ENCODE data around the gene MEX3D. TPM values are rescaled to one million over a fixed set of nuclear protein-coding genes. Genes with fewer than 3 reads are reported as not detected.

MEX3D gene
- total RNA-seq, 4 donors from 2014 or later, result 21.4 to 26.6 (median 23.0) TPM

DNA sequence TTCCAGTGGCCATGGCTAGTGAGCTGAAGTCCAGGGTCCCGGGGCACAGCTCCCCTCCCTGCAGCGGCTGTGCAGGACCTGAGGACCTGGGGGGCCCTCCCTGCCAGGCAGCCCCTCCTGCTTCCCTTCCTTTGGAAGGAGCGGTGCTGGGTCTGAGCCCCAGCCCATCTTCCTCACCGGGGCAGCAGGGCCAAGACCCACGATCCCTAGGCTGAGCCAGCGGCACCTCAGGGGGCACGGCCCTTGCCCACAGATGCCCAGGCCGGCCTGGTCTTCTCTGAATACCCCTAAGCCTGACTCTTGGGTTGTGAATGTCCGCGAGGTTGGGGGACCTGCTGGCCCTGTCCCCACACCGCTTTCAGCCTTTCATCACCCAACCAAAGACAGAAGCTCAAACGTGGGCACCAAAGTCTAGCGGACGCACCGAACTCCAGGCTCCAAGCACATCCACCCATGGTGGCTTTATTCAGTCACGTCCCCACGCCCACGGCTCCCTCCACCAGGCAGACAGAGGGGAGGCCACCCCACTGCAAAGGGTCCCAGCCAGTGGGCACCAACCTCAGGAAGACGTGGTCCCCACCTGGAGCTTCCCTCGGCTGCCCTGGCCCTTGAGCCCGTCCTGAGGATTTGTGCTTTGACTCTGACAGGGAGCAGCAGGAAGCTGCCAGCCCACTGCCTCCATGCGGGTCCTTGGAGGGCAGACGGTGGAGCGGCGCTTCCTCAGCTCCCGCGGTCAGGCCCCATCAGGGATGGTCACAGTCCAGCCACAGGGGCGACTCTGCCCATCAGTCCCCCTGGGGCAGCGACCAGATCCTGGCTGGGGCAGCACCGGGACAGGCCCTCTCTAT, 8.3 kb upstream of the MEX3D start:
- no peaks in the 10 kb centered on the region for H3K27me3 ChIP-seq
- intact Hi-C loops (cut with DNase I), result no loop called here
- H3K4me3 ChIP-seq, result no peak overlapping the region
- no peak overlapping the region for H3K27ac ChIP-seq
- H3K9me3 ChIP-seq, result no peaks in the 10 kb centered on the region
- TF ChIP-seq, protein P1, sequence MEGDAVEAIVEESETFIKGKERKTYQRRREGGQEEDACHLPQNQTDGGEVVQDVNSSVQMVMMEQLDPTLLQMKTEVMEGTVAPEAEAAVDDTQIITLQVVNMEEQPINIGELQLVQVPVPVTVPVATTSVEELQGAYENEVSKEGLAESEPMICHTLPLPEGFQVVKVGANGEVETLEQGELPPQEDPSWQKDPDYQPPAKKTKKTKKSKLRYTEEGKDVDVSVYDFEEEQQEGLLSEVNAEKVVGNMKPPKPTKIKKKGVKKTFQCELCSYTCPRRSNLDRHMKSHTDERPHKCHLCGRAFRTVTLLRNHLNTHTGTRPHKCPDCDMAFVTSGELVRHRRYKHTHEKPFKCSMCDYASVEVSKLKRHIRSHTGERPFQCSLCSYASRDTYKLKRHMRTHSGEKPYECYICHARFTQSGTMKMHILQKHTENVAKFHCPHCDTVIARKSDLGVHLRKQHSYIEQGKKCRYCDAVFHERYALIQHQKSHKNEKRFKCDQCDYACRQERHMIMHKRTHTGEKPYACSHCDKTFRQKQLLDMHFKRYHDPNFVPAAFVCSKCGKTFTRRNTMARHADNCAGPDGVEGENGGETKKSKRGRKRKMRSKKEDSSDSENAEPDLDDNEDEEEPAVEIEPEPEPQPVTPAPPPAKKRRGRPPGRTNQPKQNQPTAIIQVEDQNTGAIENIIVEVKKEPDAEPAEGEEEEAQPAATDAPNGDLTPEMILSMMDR (IDR thresholded peaks at IDR 0.05), result no peak
- no peak for TF ChIP-seq POLR2A (IDR thresholded peaks at IDR 0.05)
- peaks cover 21 to 53% (median 23%) of the 10 kb centered on the region in 3 donors for H3K36me3 ChIP-seq
- DNase-seq, result no peak
- H3K4me1 ChIP-seq, result no peaks in the 10 kb centered on the region
- WGBS, 2 donors, result 67 to 83% methylated on average over 1 to 5 of the region's 30 CpGs

DNA sequence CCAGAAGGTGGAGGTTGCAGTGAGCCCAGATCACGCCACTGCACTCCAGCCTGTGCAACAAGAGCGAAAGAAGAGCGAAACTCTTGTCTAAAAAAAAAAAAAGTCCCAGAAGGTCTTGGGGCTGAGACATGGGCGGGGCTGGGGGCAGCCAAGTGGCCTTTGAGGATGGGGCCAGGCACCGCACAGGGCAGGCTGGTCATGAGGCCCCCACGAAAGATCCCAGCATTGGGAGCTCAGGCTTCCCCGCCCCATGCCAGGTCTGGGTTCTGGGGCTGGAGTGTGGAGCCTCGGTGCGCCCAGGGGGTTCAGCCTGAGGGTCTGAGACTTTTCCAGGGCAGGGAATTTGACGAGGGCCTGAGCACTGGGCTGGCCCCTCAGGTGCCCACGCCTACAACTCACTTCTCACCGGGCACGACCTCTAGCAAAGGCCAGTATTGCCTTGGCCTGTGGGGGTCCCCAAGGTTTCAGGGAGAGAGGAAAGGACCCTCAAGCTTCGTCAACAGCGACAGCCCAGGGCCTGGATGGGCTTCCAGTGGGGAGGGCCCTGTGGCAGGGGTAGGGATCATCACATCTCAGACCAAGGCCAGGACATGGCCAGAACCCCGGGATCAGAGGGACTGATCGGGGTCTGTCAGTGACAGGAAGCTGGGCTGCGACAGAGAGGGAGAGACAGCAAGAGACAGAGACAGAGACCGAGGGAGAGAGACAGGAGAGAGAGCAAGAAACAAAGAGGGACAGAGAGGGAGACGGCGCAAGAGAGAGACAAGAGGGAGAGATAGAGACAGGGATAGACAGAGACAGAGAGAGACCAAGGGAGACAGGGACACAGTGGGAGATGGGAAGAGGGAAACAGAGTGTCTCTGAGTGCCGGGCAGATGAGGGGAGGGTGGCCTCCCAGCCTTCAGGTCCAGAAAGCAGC, 7.5 kb upstream of the MEX3D start:
- H3K4me1 ChIP-seq, result no peaks in the 10 kb centered on the region
- 80 to 88% methylated on average over 14 to 15 of the region's 22 CpGs for WGBS, 2 donors
- no peaks in the 10 kb centered on the region for H3K27me3 ChIP-seq
- no peaks in the 10 kb centered on the region for H3K9me3 ChIP-seq
- TF ChIP-seq, protein P1 (IDR thresholded peaks at IDR 0.05), result no peak
- TF ChIP-seq POLR2A (IDR thresholded peaks at IDR 0.05), result no peak
- no peak overlapping the region for H3K4me3 ChIP-seq
- DNase-seq, result no peak
- H3K27ac ChIP-seq, result no peak overlapping the region
- intact Hi-C loops (cut with DNase I), result no loop called here
- peaks cover 17 to 44% (median 17%) of the 10 kb centered on the region in 3 donors for H3K36me3 ChIP-seq

DNA sequence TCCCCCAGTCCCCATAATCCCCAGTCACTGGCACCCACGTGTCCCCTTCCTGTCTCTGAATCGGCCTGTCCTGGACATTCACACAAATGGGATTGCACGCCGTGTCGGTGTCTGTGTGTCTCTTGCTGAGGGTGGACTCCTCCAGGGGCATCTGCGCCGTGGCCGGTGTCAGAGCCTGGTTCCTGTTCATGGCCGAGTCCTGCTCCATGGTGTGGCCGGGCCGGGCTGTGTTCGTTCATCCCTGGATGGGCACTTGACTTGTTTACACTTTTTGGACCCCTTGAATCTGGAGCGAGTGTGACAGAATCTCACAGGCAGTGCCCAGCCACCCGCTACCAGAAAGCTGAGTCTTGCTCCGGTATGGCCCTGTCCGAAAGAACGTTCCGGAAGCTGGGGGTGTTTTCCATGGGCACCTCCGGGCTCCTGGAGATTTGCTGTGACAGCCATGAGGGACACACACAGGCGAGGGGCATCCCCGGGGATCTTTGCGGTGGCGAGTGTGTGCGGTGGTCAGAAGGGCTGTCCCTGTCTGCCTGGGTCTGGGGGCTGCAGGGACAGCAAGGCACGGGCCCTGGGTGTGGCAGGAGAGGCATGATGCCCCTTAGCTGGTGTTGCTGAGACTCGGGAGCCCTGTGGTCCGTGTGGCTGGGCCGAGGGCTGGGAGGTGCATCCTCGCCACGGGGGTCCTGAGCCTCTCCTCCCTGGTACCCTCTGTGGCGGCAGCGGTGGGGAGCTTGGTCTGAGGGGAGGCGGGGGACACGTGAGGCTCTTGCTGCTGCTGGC, 6.4 kb upstream of the MEX3D start:
- Histone ChIP-seq H3K4me1 (peaks cover 0 to 2% (median 0%) of the 10 kb centered on the region in 3 donors), H3K27me3 (peaks cover 0 to 4% (median 0%) of the 10 kb centered on the region in 4 donors), H3K4me3 (no peak overlapping the region), H3K9me3 (no peaks in the 10 kb centered on the region), H3K36me3 (peaks cover 8 to 34% (median 15%) of the 10 kb centered on the region in 3 donors), H3K27ac (no peak overlapping the region)
- DNase-seq, result no peak
- TF ChIP-seq, protein P1 (IDR thresholded peaks at IDR 0.05), result no peak
- TF ChIP-seq POLR2A (IDR thresholded peaks at IDR 0.05), result no peak
- intact Hi-C loops (cut with DNase I), result no loop called here
- 79% methylated on average over 6 to 12 of the region's 34 CpGs for WGBS, 2 donors

DNA sequence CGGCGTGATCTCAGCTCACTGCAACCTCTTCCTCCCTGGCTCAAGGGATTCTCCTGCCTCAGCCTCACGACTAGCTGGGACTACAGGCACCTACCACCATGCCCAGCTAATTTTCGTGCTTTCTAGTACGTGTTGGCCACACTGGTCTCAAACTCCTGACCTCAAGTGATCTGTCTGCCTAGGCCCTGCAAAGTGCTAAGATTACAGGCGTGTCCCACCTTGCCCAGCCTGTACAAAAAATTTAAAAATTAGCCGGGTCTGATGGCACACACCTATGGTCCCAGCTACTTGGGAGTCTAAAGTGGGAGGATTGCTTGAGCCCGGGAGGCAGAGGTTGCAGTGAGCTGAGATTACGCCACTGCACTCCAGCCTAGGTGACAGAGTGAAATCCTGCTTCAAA, 4.7 kb upstream of the MEX3D start:
- no peak overlapping the region for H3K4me3 ChIP-seq
- H3K9me3 ChIP-seq, result no peaks in the 10 kb centered on the region
- H3K27ac ChIP-seq, result no peak overlapping the region
- peaks cover 0 to 13% (median 0%) of the 10 kb centered on the region in 4 donors for H3K27me3 ChIP-seq
- H3K4me1 ChIP-seq, result peaks cover 5 to 15% (median 7%) of the 10 kb centered on the region in 3 donors
- intact Hi-C loops (cut with DNase I), result no loop called here
- peaks cover 6 to 17% (median 11%) of the 10 kb centered on the region in 3 donors for H3K36me3 ChIP-seq
- DNase-seq, result no peak
- TF ChIP-seq POLR2A (IDR thresholded peaks at IDR 0.05), result no peak
- TF ChIP-seq, protein P1 (IDR thresholded peaks at IDR 0.05), result no peak
- WGBS, 2 donors, result 66 to 69% methylated on average over 5 to 6 of the region's 9 CpGs

All from esophagus squamous epithelium (tissue), 5 donors.